SJCRH30 (cell line): ENCODE measurements around the gene EPO. TPM values are rescaled to one million over a fixed set of nuclear protein-coding genes. Genes with fewer than 3 reads are reported as not detected.

Experiments used
- DNase-seq, 2 experiments: peaks; one replicate each; pipeline ENCODE4 v3.0.0-alpha.2; 2015 to 2020
- H3K27ac ChIP-seq: fragments of 250-450 bp; sonication (Bioruptor Pico); 2 replicates; pipeline ENCODE4 v1.5.1; 2020; ENCODE audit warnings: mild to moderate bottlenecking, moderate library complexity
- H3K27me3 ChIP-seq: fragments of 250-450 bp; sonication (Bioruptor Pico); 2 replicates; pipeline ENCODE4 v1.5.1; 2020; ENCODE audit warnings: mild to moderate bottlenecking, moderate library complexity
- H3K36me3 ChIP-seq: fragments of 250-450 bp; sonication (Bioruptor Pico); 2 replicates; pipeline ENCODE4 v1.5.1; 2020; ENCODE audit warnings: mild to moderate bottlenecking, moderate library complexity
- H3K4me1 ChIP-seq: fragments of 250-450 bp; sonication (Bioruptor Pico); 2 replicates; pipeline ENCODE4 v1.5.1; 2020; ENCODE audit warnings: mild to moderate bottlenecking, moderate library complexity
- H3K4me3 ChIP-seq: fragments of 250-450 bp; sonication (Bioruptor Pico); 2 replicates; pipeline ENCODE4 v1.5.1; 2020; ENCODE audit warnings: mild to moderate bottlenecking, moderate library complexity
- H3K9me3 ChIP-seq: fragments of 250-450 bp; sonication (Bioruptor Pico); replicated peaks from 2 replicates; pipeline ENCODE4 v1.5.1; 2020; ENCODE audit warnings: mild to moderate bottlenecking, moderate library complexity
- total RNA-seq: library from RNA; depleted of rRNA; stranded (reverse); fragments of >200 nt; shearing (Covaris generic); gene quantifications from 2 replicates; pipeline ENCODE4 v1.2.3, GENCODE V29; 2014; rRNA removed

EPO gene
- total RNA-seq = not detected in 2 replicates

GRCh38 chr7:100720279-100720670, at the start of gene EPO:
TSS of gene EPO (plus strand) at chr7:100720468. CDS start at chr7:100720981, 513 bp downstream.
- Histone ChIP-seq H3K9me3 (no peaks in the 10 kb centered on the region), H3K4me3 (no peak within 1 kb of the TSS), H3K36me3 (no peaks in the 10 kb centered on the region), H3K4me1 (peaks cover 3% of the 10 kb centered on the region; the same call in 1 of the 2 replicates), H3K27me3 (peaks cover 21% of the 10 kb centered on the region), H3K27ac (no peak within 1 kb of the TSS)
- DNase-seq = no peak

- DNase-seq = no peak
- Histone ChIP-seq H3K27me3 (no peaks in the 10 kb centered on the region), H3K4me3 (no peak overlapping the region), H3K4me1 (no peaks in the 10 kb centered on the region), H3K27ac (no peak overlapping the region), H3K9me3 (no peaks in the 10 kb centered on the region), H3K36me3 (peaks cover 1% of the 10 kb centered on the region; the same call in 1 of the 2 replicates)
Observed at GRCh38 chr7:100671353-100672327, 48.6 kb upstream of the EPO start.

- Histone ChIP-seq H3K4me1 (no peaks in the 10 kb centered on the region), H3K36me3 (peaks cover 17% of the 10 kb centered on the region), H3K4me3 (peak within 1 kb of the TSS; percentile 91), H3K27ac (peak within 1 kb of the TSS; percentile 95), H3K27me3 (no peaks in the 10 kb centered on the region), H3K9me3 (no peaks in the 10 kb centered on the region)
- peak; percentile 99 for DNase-seq
Observed at GRCh38 chr7:100673302-100673941, 46.8 kb upstream of the EPO start, which contains the start of gene GNB2. TSS of gene GNB2 (plus strand) at chr7:100673740. CDS start at chr7:100676266, 2,526 bp downstream.

- H3K36me3 ChIP-seq = peaks cover 23% of the 10 kb centered on the region
- peak overlapping the region; percentile 95; the same call in 1 of the 2 replicates for H3K27ac ChIP-seq
- peak in 1 of 2 experiments; percentile 46 for DNase-seq
- H3K4me1 ChIP-seq = no peaks in the 10 kb centered on the region
- no peaks in the 10 kb centered on the region for H3K27me3 ChIP-seq
- H3K9me3 ChIP-seq = no peaks in the 10 kb centered on the region
- peak overlapping the region; percentile 91 for H3K4me3 ChIP-seq
Observed at GRCh38 chr7:100673942-100674410, 46.3 kb upstream of the EPO start.

GRCh38 chr7:100674411-100675104, 45.7 kb upstream of the EPO start:
- DNase-seq = peak in 1 of 2 experiments; percentile 48
- H3K4me3 ChIP-seq = peak overlapping the region; percentile 91
- no peaks in the 10 kb centered on the region for H3K27me3 ChIP-seq
- H3K27ac ChIP-seq = peak overlapping the region; percentile 6; the same call in 1 of the 2 replicates
- peaks cover 29% of the 10 kb centered on the region for H3K36me3 ChIP-seq
- H3K9me3 ChIP-seq = no peaks in the 10 kb centered on the region
- H3K4me1 ChIP-seq = no peaks in the 10 kb centered on the region

GRCh38 chr7:100675105-100675451, 45.2 kb upstream of the EPO start:
- Histone ChIP-seq H3K9me3 (no peaks in the 10 kb centered on the region), H3K36me3 (peaks cover 31% of the 10 kb centered on the region), H3K27ac (no peak overlapping the region), H3K4me1 (no peaks in the 10 kb centered on the region), H3K27me3 (no peaks in the 10 kb centered on the region), H3K4me3 (peak overlapping the region; percentile 91)
- DNase-seq = no peak

GRCh38 chr7:100675581-100676350, 44.5 kb upstream of the EPO start:
- Histone ChIP-seq H3K27ac (no peak overlapping the region), H3K4me3 (peak overlapping the region; percentile 91)

GRCh38 chr7:100676501-100677306, 43.6 kb upstream of the EPO start:
- H3K4me1 ChIP-seq = no peaks in the 10 kb centered on the region
- no peaks in the 10 kb centered on the region for H3K9me3 ChIP-seq
- peaks cover 44% of the 10 kb centered on the region for H3K36me3 ChIP-seq
- no peak for DNase-seq
- H3K4me3 ChIP-seq = no peak overlapping the region; the same call in 1 of the 2 replicates
- no peak overlapping the region for H3K27ac ChIP-seq
- no peaks in the 10 kb centered on the region for H3K27me3 ChIP-seq

More at GRCh38 chr7:100675581-100676350, 44.5 kb upstream of the EPO start:
- H3K27me3 ChIP-seq = no peaks in the 10 kb centered on the region
- H3K9me3 ChIP-seq = no peaks in the 10 kb centered on the region
- H3K4me1 ChIP-seq = no peaks in the 10 kb centered on the region
- peaks cover 38% of the 10 kb centered on the region for H3K36me3 ChIP-seq
- peak; percentile 73 to 80 for DNase-seq

- no peak for DNase-seq
- no peaks in the 10 kb centered on the region for H3K4me1 ChIP-seq
- H3K27me3 ChIP-seq = no peaks in the 10 kb centered on the region
- no peaks in the 10 kb centered on the region for H3K9me3 ChIP-seq
- H3K36me3 ChIP-seq = peaks cover 52% of the 10 kb centered on the region
- H3K27ac ChIP-seq = no peak overlapping the region
- no peak overlapping the region for H3K4me3 ChIP-seq
Observed at GRCh38 chr7:100677308-100678267, 42.7 kb upstream of the EPO start.

- Histone ChIP-seq H3K4me1 (no peaks in the 10 kb centered on the region), H3K27me3 (no peaks in the 10 kb centered on the region), H3K36me3 (peaks cover 61% of the 10 kb centered on the region), H3K4me3 (no peak overlapping the region), H3K27ac (no peak overlapping the region), H3K9me3 (no peaks in the 10 kb centered on the region)
- no peak for DNase-seq
Observed at GRCh38 chr7:100678291-100678984, 41.8 kb upstream of the EPO start.

- peaks cover 65% of the 10 kb centered on the region for H3K36me3 ChIP-seq
- H3K9me3 ChIP-seq = no peaks in the 10 kb centered on the region
- DNase-seq = no peak
- no peaks in the 10 kb centered on the region for H3K27me3 ChIP-seq
- no peak overlapping the region for H3K27ac ChIP-seq
- no peaks in the 10 kb centered on the region for H3K4me1 ChIP-seq
- H3K4me3 ChIP-seq = no peak overlapping the region
Observed at GRCh38 chr7:100679129-100679926, 40.9 kb upstream of the EPO start.
